ENCODE data around the gene MTCH2.
"Not testable (repeated sequence)": the region's sequence is repeated elsewhere in the genome, so short reads cannot be mapped to it uniquely, and the experiment has no call there.

Gene MTCH2

DNA sequence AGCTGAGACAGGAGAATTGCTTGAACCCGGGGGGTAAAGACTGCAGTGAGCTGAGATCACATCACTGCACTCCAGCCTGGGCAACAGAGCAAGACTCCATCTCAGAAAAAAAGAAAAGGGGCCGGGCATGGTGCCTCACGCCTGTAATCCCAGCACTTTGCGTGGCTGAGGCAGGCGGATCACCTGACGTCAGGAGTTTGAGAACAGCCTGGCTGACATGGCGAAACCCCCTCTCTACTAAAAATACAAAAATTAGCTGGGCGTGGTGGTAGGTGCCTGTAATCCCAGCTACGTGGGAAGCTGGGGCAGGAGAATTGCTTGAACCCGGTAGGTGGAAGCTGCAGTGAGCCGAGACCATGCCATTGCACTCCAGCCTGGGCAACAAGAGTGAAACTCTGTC, 6.0 kb downstream of the MTCH2 start:
- DNase-seq (ENCODE audit: low spot score): not testable (repeated sequence)

- DNase-seq (ENCODE audit: low spot score): no peak
Observed at GRCh38 chr11:47631473-47631872, 10.9 kb downstream of the MTCH2 start.

DNA sequence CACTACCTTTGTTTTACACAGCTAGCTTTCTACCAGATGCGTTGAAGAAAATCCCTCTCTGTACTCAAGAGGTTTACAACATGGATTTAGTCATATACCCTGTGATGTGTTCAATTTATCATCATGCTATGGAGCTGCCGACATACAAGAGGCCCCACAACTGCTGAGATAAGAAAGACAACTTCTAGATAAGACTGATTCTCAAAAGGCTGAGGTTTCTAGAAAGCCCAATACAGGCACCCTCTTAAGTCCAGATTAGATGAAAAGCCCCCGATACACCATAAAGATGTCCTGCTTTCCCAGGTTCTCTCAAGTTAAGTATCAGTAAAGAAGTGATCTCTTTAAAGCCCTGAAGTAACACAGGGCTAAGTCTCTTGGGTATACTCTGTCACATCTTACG, 14.3 kb downstream of the MTCH2 start:
- no peak for DNase-seq (ENCODE audit: low spot score)

DNA sequence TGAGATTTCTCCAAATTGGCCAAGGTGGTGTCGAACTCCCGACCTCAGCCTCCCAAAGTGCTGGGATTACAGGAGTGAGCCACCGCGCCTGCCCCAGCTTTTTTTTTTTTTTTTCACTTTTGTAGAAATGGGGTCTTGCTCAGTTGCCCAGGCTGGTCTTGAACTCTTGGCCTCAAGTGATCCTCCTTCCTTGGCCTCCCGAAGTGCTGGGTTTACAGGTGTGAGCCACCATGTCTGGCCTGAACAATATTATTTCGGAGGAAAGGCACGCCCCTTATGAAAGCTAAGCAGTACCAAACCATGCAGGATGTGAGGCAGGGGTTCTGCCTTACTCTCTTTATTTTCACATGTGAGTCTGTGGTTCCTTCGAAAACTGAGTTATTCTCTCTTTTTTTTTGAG, 16.1 kb downstream of the MTCH2 start:
- no peak for DNase-seq (ENCODE audit: low spot score)

- DNase-seq (ENCODE audit: low spot score): no peak
Observed at GRCh38 chr11:47620836-47621378, 21.5 kb downstream of the MTCH2 start.

DNA sequence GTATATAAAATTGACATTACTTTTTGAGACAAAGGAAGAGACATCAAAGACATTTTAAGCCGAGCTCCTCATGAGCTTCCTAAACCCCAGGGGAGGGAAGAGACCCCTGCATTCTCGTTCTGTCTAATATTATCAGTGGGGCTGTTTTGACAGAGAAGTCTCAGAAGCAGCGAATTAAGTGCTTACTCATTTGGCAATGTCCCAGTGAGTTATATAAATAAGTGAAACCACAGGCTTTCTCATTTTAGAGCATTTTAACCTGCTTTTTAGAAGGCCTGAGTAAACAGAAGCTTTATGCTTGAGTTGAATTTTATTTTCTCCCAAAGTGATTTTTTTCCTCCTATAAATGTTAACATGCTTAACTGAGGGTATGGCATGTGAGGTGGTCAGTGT, 24.9 kb downstream of the MTCH2 start:
- no peak for DNase-seq (ENCODE audit: low spot score)

GRCh38 chr11:47616726-47617416, 25.5 kb downstream of the MTCH2 start:
- DNase-seq (ENCODE audit: low spot score): no peak

- no peak for DNase-seq (ENCODE audit: low spot score)
Observed at GRCh38 chr11:47615249-47615648, 27.1 kb downstream of the MTCH2 start.

- DNase-seq (ENCODE audit: low spot score): no peak
Observed at GRCh38 chr11:47611348-47611794, 31.0 kb downstream of the MTCH2 start.

DNA sequence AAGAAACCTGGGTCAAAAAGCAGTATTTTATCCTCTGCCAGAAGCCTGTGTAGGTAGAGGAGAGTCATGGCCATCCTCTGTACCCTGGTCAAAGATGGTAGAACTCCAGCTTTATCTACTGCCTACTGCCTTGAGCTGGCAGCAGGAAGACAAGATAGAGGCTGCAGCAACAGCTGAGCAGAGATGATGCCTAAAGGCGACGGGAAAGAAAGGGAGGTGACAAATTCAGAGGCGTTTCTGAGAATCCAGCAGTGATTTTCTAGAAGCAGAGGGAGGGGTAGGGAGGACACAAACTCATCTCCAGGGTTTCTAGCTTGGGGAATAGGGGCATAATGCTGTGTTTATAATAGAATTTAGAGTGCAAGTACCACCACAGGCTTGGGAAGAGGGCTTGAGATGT, 32.7 kb downstream of the MTCH2 start:
- DNase-seq (ENCODE audit: low spot score): no peak

DNA sequence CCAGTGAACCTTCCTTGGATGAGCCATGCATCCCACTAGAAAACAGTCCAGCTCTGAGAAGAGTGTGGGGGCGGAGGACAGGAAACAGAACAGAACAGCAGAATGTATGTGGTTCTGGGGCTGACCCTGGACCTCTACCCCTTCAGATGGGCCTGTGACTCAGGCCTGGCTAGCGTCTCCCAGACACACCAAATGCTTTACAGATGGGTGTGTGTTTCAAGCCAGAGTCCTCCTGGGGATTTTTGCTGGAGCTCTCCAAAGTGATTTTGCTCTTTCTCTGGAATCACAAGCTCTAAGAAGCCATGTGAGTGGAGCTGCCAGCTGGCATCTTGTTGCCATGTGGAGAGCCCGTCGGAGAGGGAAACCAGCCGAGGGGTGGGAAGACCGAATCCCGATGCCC, 35.0 kb downstream of the MTCH2 start:
- DNase-seq (ENCODE audit: low spot score): no peak

DNA sequence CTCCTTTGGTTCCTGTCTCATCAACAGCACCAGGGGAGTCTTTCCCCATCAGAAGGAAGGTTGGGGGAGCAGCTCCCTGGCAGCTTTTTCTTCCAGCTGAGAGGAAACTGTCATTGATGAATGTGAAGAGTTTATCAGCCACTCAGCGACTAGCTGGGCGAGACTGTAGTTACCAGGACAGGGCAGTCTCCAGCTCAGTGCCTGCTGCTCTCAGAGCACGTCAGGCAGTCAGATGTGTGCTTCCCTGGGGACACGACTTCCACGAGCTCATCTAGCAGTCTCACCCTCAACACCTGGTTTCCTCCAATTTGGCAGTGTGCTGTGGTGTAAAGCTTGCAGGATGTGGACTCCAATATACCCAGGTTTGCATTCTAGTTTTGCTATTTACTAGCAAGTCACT, 35.6 kb downstream of the MTCH2 start:
- DNase-seq (ENCODE audit: low spot score): no peak

- no peak for DNase-seq (ENCODE audit: low spot score)
Observed at GRCh38 chr11:47605921-47606320, 36.4 kb downstream of the MTCH2 start.

DNA sequence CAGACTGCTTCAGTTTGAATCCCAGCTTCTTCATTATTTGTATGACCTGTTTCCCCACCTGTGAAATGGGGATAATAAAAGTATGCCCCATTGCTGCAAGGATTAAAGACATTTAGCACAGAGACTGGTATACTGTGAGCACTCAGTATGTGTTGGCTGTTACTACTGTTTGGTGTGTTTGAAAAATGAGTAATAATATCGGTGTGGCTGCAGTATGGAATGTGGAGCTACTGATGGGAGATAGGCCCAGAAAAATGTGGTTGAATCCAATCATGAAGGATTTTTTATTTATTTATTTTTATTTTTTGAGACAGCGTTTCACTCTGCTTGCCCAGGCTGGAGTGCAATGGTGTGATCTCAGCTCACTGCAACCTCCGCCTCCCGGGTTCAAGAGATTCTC, 39.1 kb downstream of the MTCH2 start:
- DNase-seq (ENCODE audit: low spot score): no peak

DNA sequence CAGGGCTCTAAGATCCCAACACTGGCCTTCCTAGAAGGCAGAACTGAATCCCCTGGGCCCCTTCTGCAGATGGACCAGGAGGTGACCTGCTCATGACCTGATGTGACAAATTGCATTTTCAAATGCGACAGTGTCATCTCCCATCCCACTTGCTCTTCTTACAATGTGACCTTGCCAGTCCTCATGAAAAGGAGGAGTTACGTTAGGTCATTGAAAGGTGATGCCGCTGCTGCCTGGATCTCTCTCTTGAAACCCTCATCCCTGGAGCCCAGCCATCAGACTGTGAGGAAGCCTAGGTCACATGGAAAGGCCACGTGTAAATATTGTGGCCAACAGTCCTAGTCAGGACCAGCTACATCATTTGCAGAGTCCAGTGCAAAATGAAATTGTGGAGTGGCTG, 42.5 kb downstream of the MTCH2 start:
- DNase-seq (ENCODE audit: low spot score): no peak

DNA sequence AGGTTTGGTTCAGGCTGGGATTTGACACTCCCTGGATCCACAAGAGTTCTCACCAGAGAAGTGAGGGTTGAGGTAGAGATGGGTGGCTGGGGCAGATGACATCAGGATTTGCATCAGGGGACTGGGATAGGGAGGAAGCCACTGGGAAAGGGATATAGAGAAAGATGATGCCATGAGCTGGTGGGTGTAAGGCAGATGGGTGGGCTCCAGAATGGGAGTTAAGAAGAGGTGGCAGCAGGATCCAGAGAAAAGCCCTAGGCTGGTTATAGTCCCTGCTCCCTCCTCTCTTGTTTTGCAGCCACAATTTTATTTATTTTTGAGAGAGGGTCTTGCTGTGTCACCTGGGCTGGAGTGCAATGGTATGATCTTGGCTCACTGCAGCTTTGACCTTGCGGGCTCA, 46.4 kb downstream of the MTCH2 start:
- no peak for DNase-seq (ENCODE audit: low spot score)

- no peak for DNase-seq (ENCODE audit: low spot score)
Observed at GRCh38 chr11:47595029-47595428, 47.3 kb downstream of the MTCH2 start.

DNA sequence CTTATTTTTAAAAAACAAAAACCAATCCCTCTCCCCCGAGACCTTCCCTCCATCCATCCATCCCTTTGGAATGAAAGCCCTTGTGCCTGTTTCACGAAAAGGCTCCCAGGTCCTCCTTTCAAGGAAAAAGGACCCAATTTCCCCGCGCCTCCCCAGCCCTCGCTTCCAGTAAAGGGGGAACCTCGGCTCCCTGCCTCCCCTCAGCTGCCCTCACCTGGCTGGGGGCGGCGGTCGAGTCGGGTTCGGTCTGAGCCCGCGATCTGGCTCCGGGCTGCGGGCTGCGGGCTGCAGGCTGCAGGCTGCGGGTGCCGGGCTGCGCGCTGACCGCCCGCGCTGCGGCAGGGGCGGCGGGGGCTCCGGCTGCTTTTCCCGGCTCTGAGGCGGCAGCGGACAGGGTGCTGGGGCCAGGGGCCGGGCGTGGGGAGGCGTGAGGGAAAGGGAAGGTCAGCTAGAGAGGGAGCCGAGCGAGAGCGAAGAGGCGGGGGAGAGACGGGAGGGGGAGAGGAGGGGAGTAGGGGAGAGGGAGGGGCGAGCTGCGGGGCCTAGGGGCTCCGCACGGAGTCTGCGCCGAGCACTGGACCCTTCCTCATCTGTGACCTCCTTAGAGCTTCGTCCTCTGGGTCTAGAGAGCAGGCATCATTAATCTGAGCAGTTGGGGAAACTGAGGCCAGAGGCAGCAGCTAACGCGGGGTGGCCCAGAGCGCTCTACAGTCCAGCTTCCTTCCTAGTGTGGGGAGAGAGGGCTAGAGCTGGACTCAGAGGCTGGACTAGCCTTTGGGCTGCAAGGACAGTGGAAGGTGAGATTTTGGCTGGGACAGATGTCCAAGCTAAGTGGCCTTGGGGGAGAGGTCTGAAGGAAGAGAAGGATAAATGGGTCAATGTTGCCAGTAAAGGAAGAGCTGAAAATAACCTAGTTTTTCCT, 48.2 kb downstream of the MTCH2 start, which contains the start of gene C1QTNF4:
C1QTNF4 (minus strand) TSS at position 478 of the 922 bp plus-strand sequence. CDS start 3,601 bp downstream, outside the sequence.
- DNase-seq (ENCODE audit: low spot score): peak; percentile 71

GRCh38 chr11:47593492-47593933, 48.8 kb downstream of the MTCH2 start:
- DNase-seq (ENCODE audit: low spot score): no peak

- no peak for DNase-seq (ENCODE audit: low spot score)
Observed at GRCh38 chr11:47592970-47593369, 49.4 kb downstream of the MTCH2 start.

DNA sequence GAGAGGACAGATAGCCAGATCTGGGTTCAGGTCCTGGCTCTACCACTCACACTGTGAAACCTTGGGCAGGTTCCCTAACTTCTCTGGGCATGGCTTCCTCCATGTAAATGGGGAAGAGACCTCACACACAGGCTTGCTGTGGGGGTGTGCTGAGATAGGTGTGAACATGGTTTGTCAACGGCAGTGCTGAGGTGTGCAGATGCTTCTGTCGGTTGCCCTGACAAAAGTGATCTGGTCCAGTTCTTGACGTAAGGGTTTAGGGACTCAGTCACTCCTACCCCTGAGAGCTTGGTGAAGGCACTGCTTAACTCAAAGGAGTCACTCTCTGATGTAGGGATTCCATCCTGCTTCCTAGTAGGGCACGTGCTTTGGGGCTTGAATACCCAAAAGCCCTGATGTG, 50.1 kb downstream of the MTCH2 start:
- no peak for DNase-seq (ENCODE audit: low spot score)

- DNase-seq (ENCODE audit: low spot score): no peak
Observed at GRCh38 chr11:47591764-47592163, 50.6 kb downstream of the MTCH2 start.

All from ecto neural progenitor cell (in vitro differentiated cells).